Measurements from ENCODE around the gene RIT1.

GRCh38 chr1:155954645-155955044, 43.5 kb upstream of the RIT1 start:
- TF ChIP-seq CTCF (IDR thresholded peaks at IDR 0.05) (no peak), POLR2A (IDR thresholded peaks at IDR 0.05) (no peak)

Data from Peyer's patch (tissue), 4 donors.